Measurements from ENCODE around the gene B3GAT3.
"Not testable (repeated sequence)": the region's sequence is repeated elsewhere in the genome, so short reads cannot be mapped to it uniquely, and the experiment has no call there.

The B3GAT3 gene

DNA sequence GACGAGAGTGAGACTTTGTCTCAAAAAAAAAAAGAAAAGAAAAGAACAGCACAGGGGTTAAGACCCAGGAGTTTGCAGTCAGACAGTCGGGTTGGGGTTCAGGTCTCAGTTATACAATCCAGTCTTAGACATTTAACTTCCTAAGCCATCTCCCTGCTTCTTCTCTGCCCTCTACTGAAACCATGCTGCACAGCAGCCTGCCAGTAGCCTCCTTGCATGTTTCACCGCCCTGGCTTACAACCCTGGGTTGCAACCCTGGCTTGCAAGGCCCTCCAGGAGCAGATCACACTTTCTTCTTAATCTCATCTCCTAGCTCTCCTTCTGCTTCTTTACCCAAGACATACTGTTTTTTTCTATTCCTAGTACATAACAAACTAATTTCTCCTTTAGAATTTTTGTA is 5.9 kb upstream of the B3GAT3 start:
- no peak overlapping the region for H3K4me3 ChIP-seq
- no peak overlapping the region for H3K9ac ChIP-seq (ENCODE audit: insufficient read length)
- peaks cover 70% of the 10 kb centered on the region for H3K36me3 ChIP-seq (ENCODE audit: insufficient read depth, low read length)
- no peak for TF ChIP-seq EZH2 (IDR thresholded peaks at IDR 0.05)
- no peak for TF ChIP-seq POLR2AphosphoS5 (IDR thresholded peaks at IDR 0.05; ENCODE audit: borderline replicate concordance, low read depth, low read length)
- no peak for TF ChIP-seq FOXP2 (optimal IDR thresholded peaks at IDR 0.05; ENCODE audit: control extremely low read depth, extremely low read length, insufficient read depth)
- no peak overlapping the region for H3K27ac ChIP-seq
- H3K9me3 ChIP-seq (ENCODE audit: low read depth, low read length): no peaks in the 10 kb centered on the region
- DNase-seq (ENCODE audit: low read depth, low spot score): no peak

DNA sequence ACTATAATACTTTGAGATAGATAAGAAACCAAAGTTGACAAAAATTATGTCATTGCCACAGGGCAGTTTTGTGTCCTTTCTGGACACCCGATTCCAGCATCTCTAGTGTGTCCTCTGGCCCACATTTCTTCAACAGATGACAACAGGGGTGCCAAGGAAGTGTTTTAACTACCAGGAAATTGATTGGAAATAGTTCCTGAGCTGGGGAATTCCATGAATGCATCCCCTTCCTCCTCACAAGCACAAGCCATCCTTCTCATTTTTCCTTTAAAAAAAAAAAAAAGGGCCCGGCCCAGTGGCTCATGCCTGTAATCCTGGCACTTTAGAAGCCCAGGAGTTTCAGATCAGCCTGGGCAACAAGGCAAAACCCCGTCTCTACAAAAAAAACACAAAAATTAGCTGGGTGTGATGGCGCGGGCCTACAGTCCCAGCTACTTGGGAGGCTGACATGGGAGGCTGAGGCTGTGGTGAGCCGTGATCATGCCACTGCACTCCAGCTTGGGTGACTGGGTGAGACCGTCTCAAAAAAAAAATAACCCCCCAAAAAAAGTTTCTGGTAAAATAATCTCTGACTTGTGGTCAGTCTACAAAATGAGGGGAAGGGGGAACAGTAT is 797 bp upstream of the B3GAT3 start:
- H3K36me3 ChIP-seq (ENCODE audit: insufficient read depth, low read length): peaks cover 24% of the 10 kb centered on the region
- DNase-seq (ENCODE audit: low read depth, low spot score): no peak
- no peaks in the 10 kb centered on the region for H3K9me3 ChIP-seq (ENCODE audit: low read depth, low read length)
- H3K4me3 ChIP-seq: peak overlapping the region; percentile 83
- H3K9ac ChIP-seq (ENCODE audit: insufficient read length): no peak overlapping the region
- H3K27ac ChIP-seq: peak overlapping the region; percentile 92
- TF ChIP-seq FOXP2 (optimal IDR thresholded peaks at IDR 0.05; ENCODE audit: control extremely low read depth, extremely low read length, insufficient read depth) (no peak), POLR2AphosphoS5 (IDR thresholded peaks at IDR 0.05; ENCODE audit: borderline replicate concordance, low read depth, low read length) (no peak), EZH2 (IDR thresholded peaks at IDR 0.05) (no peak)

DNA sequence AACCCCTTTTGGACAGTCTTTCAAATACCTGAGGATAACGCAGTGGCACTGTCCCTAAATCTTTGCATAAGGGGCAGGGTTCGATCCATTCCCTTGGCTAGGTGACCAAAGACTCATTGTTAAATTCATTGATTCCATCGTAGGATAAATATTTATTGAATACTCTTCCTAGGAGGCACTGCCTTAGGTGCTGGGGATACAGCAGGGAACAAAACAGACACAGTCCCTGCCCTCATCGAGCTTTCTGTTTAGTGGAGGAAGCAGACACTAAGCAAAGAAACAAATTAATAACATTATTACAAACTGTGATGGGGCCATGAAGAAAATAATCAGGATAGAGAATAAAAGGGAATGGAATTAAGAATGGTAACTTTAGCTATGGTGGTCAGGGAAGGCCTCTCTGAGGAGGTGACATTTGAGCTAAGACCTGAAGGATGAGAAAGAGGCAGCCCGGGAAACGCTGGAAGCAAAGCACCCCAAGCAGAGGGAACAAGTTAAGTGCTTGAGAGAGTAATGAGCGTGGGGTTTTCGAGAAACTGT is 689 bp downstream of the B3GAT3 start:
- peak overlapping the region; percentile 83 for H3K4me3 ChIP-seq
- no peak for TF ChIP-seq FOXP2 (optimal IDR thresholded peaks at IDR 0.05; ENCODE audit: control extremely low read depth, extremely low read length, insufficient read depth)
- no peak for TF ChIP-seq POLR2AphosphoS5 (IDR thresholded peaks at IDR 0.05; ENCODE audit: borderline replicate concordance, low read depth, low read length)
- no peak for TF ChIP-seq EZH2 (IDR thresholded peaks at IDR 0.05)
- H3K36me3 ChIP-seq (ENCODE audit: insufficient read depth, low read length): peaks cover 12% of the 10 kb centered on the region
- no peaks in the 10 kb centered on the region for H3K9me3 ChIP-seq (ENCODE audit: low read depth, low read length)
- H3K9ac ChIP-seq (ENCODE audit: insufficient read length): peak overlapping the region; percentile 79
- no peak for DNase-seq (ENCODE audit: low read depth, low spot score)
- H3K27ac ChIP-seq: peak overlapping the region; percentile 92

DNA sequence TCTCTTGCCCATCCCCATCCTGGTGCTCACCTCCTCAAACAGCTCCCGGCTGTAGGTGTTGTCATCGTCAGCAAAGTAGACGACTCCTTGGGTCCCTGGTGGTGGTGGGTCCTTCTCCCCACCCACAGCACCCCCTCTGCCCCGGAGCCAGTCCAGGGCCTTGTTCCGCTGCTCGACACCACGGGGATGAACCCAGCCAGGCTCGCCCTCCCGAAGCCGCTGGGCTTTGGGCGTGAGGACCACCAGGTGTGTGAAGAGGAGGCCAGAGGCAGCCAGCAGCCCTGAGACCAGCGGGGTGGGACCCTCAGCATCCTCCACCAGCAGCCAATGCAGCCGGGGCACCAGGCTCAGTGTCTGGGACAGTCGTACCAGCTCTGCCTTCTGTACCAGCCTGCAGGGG is 4.8 kb downstream of the B3GAT3 start:
- not testable (repeated sequence) for DNase-seq (ENCODE audit: low read depth, low spot score); H3K36me3 ChIP-seq (ENCODE audit: insufficient read depth, low read length); H3K27ac ChIP-seq; H3K9me3 ChIP-seq (ENCODE audit: low read depth, low read length); H3K9ac ChIP-seq (ENCODE audit: insufficient read length); H3K4me3 ChIP-seq

DNA sequence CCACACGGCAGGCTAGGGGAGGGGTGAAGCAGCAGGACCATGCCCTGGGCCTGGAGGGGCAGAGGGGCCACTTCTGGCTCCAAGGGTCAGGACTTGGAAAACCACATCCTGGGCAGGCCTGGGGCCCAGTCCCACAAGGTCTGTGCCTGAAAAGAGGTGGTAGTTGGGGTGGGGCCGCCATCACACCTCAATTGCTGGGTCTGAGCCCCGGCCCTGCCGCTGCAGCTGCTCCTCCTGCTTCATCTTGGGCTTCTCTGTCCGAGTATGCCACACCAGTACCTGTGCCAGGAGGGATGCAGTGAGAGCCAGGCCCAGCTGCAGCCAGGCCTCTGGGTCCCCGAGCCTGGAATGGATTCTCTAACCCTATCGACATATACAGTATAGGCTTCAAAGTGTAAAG is 6.3 kb downstream of the B3GAT3 start:
- DNase-seq (ENCODE audit: low read depth, low spot score): no peak
- Histone ChIP-seq H3K27ac (no peak overlapping the region), H3K9me3 (ENCODE audit: low read depth, low read length) (no peaks in the 10 kb centered on the region), H3K4me3 (no peak overlapping the region), H3K36me3 (ENCODE audit: insufficient read depth, low read length) (no peaks in the 10 kb centered on the region; the same call in 1 of the 2 replicates), H3K9ac (ENCODE audit: insufficient read length) (no peak overlapping the region)
- TF ChIP-seq EZH2 (IDR thresholded peaks at IDR 0.05) (no peak), POLR2AphosphoS5 (IDR thresholded peaks at IDR 0.05; ENCODE audit: borderline replicate concordance, low read depth, low read length) (no peak), FOXP2 (optimal IDR thresholded peaks at IDR 0.05; ENCODE audit: control extremely low read depth, extremely low read length, insufficient read depth) (no peak)

DNA sequence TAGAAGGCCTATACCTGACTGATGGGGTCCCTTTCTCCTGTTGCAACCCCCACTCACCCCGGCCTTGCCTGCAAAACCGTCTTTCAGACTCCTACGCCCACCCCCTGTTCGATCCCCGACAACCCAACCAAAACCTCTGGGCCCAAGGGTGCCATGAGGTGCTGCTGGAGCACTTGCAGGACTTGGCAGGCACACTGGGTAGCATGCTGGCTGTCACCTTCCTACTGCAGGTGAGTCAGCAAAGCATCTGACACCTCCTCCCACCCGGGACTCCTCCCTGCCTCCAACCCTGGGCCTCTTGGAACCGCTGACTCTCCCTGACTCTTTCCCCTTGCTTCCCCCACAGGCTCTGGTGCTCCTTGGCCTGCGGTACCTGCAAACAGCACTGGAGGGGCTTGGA is 7.5 kb downstream of the B3GAT3 start:
- no peak for DNase-seq (ENCODE audit: low read depth, low spot score)
- no peaks in the 10 kb centered on the region for H3K9me3 ChIP-seq (ENCODE audit: low read depth, low read length)
- no peaks in the 10 kb centered on the region; the same call in 1 of the 2 replicates for H3K36me3 ChIP-seq (ENCODE audit: insufficient read depth, low read length)
- no peak overlapping the region for H3K9ac ChIP-seq (ENCODE audit: insufficient read length)
- H3K27ac ChIP-seq: peak overlapping the region; percentile 66
- no peak overlapping the region for H3K4me3 ChIP-seq
- TF ChIP-seq POLR2AphosphoS5 (IDR thresholded peaks at IDR 0.05; ENCODE audit: borderline replicate concordance, low read depth, low read length): no peak

DNA sequence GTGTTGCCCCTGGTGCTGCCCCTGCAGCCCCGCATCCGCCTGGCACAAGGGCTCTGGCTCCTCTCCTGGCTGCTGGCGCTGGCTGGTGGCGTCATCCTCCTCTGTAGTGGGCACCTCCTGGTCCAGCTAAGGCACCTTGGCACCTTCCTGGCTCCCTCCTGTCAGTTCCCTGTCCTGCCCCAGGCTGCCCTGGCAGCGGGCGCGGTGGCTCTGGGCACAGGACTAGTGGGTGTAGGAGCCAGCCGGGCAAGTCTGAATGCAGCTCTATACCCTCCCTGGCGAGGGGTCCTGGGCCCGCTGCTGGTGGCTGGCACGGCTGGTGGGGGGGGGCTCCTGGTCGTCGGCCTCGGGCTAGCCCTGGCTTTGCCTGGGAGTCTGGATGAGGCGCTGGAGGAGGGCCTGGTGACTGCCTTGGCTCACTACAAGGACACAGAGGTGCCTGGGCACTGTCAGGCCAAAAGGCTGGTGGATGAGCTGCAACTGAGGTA is 8.5 kb downstream of the B3GAT3 start:
- H3K9me3 ChIP-seq (ENCODE audit: low read depth, low read length): no peaks in the 10 kb centered on the region
- peak overlapping the region; percentile 66 for H3K27ac ChIP-seq
- no peak for DNase-seq (ENCODE audit: low read depth, low spot score)
- no peak overlapping the region for H3K9ac ChIP-seq (ENCODE audit: insufficient read length)
- H3K4me3 ChIP-seq: no peak overlapping the region
- H3K36me3 ChIP-seq (ENCODE audit: insufficient read depth, low read length): no peaks in the 10 kb centered on the region; the same call in 1 of the 2 replicates
- TF ChIP-seq EZH2 (IDR thresholded peaks at IDR 0.05): no peak
- no peak for TF ChIP-seq POLR2AphosphoS5 (IDR thresholded peaks at IDR 0.05; ENCODE audit: borderline replicate concordance, low read depth, low read length)
- no peak for TF ChIP-seq FOXP2 (optimal IDR thresholded peaks at IDR 0.05; ENCODE audit: control extremely low read depth, extremely low read length, insufficient read depth)

DNA sequence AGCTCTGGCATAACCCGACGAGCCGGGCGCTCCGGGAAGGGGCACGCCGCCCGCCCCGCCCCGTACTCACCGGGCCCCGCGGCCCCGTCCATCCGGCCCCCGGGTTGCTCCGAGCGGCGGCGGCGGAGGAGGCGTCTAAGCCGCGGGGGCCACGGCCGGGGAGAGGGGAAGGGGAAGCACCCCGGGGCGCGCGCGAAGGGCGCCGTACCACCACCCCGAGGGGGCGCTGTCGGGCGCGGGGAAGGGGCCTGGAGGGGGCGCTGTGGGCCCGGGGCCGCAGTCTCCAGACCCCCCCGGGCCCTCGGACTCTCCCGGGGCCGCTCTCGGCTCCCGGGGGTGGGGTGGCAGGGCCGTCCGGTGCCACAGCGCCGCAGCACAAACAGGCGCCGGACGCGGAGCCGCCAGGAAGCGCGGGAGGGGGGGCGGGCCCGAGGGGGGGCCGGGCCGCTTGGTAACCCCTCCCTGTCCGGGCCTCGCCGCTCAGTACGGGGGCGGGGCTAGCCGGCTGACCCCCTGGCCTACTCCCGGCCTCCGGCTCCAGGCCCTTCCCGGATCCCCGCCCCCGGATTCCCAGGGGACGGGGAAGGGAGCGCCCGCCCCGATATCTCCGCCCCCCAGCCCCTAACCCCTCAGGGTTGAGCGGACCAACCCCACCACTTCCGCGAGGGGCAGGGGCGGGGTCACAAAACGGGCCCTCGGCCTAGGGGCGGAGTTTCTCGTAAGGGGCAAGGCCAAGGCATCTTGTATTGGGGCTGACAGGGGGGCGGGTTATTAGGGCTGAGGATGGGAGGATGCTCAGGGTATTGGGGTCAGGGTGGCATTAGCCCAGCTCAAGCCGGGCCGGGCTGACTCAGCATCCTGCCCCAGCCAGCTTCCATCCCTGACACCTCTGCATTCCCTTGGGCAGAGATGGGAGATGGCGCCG is 9.2 kb downstream of the B3GAT3 start, which contains the start of the genes EML3 and ROM1:
Gene EML3, minus strand, starts transcription at position 410 of the 925 bp plus-strand sequence. Its CDS starts 318 bp downstream, at position 92.
Gene ROM1, plus strand, starts transcription at position 892 of the 925 bp plus-strand sequence. Its CDS starts 25 bp downstream, at position 917.
- Histone ChIP-seq H3K36me3 (ENCODE audit: insufficient read depth, low read length) (no peaks in the 10 kb centered on the region; the same call in 1 of the 2 replicates), H3K27ac (peak within 1 kb of the TSS; percentile 66), H3K4me3 (peak within 1 kb of the TSS; percentile 91), H3K9ac (ENCODE audit: insufficient read length) (peak within 1 kb of the TSS; percentile 71), H3K9me3 (ENCODE audit: low read depth, low read length) (no peaks in the 10 kb centered on the region)
- no peak for DNase-seq (ENCODE audit: low read depth, low spot score)
- TF ChIP-seq EZH2 (IDR thresholded peaks at IDR 0.05) (no peak), POLR2AphosphoS5 (IDR thresholded peaks at IDR 0.05; ENCODE audit: borderline replicate concordance, low read depth, low read length) (no peak), FOXP2 (optimal IDR thresholded peaks at IDR 0.05; ENCODE audit: control extremely low read depth, extremely low read length, insufficient read depth) (no peak)

Data from SK-N-MC (cell line).